GM21619 (cell line): Measurements from ENCODE around the gene KCNC2.

Experiments
- ATAC-seq: cut with Tn5 transposase; IDR thresholded peaks from one replicate; pipeline ENCODE4 v1.9.1; 2021; ENCODE audit not compliant: unreplicated experiment

KCNC2 gene

GRCh38 chr12:75065482-75065881 lies 144.2 kb downstream of the KCNC2 start:
- no peak for ATAC-seq

- no peak for ATAC-seq
Measured at GRCh38 chr12:75062691-75063090, 146.9 kb downstream of the KCNC2 start.

GRCh38 chr12:75058228-75058627 lies 151.4 kb downstream of the KCNC2 start:
- ATAC-seq: no peak

GRCh38 chr12:75048767-75049166 lies 160.9 kb downstream of the KCNC2 start:
- no peak for ATAC-seq

GRCh38 chr12:75047885-75048525 lies 161.6 kb downstream of the KCNC2 start:
- ATAC-seq: no peak

GRCh38 chr12:75042125-75042524 lies 167.5 kb downstream of the KCNC2 start:
- no peak for ATAC-seq

GRCh38 chr12:75041472-75041871 lies 168.2 kb downstream of the KCNC2 start:
- ATAC-seq: no peak

GRCh38 chr12:75020068-75020557 lies 189.5 kb downstream of the KCNC2 start:
- ATAC-seq: no peak

GRCh38 chr12:75011120-75011519 lies 198.5 kb downstream of the KCNC2 start:
- ATAC-seq: no peak

- ATAC-seq: no peak
Measured at GRCh38 chr12:75007133-75007532, 202.5 kb downstream of the KCNC2 start.

GRCh38 chr12:75000120-75000519 lies 209.5 kb downstream of the KCNC2 start:
- ATAC-seq: no peak

- ATAC-seq: no peak
Measured at GRCh38 chr12:74999474-74999873, 210.2 kb downstream of the KCNC2 start.
